Uterus (tissue), 4 donors: ENCODE data around the gene PRB4. TPM values are rescaled to one million over a fixed set of nuclear protein-coding genes. Genes with fewer than 3 reads are reported as not detected.

Experiments used
- DNase-seq, 2 donors: peaks; one replicate each; pipeline ENCODE4 v3.0.0-alpha.2; 2019 to 2020
- H3K27ac ChIP-seq, 2 donors: fragments of 200-600 bp; sonication (generic); 1 replicate in 1 of 2; 2 replicates in 1 of 2; pipeline ENCODE4 v1.5.1; 2016 to 2018
- H3K27me3 ChIP-seq, 2 donors: fragments of 200-600 bp; sonication (generic); one replicate each; pipeline ENCODE4 v1.5.1; 2018 to 2019; ENCODE audit warnings: control low read depth in 1 of 2
- H3K36me3 ChIP-seq, 2 donors: fragments of 200-600 bp; sonication (generic); one replicate each; pipeline ENCODE4 v1.5.1; 2019; ENCODE audit warnings: control low read depth in 1 of 2
- H3K4me1 ChIP-seq, 2 donors: fragments of 200-600 bp; sonication (generic); one replicate each; pipeline ENCODE4 v1.5.1; 2018 to 2019; ENCODE audit warnings: control low read depth in 1 of 2
- H3K4me3 ChIP-seq, 2 donors: fragments of 200-600 bp; sonication (generic); 1 replicate in 1 of 2; 2 replicates in 1 of 2; pipeline ENCODE4 v1.5.1; 2018 to 2019; ENCODE audit warnings: mild to moderate bottlenecking in 1 of 2
- H3K9me3 ChIP-seq, 2 donors: fragments of 200-600 bp; sonication (generic); one replicate each; pipeline ENCODE4 v1.5.1; 2019; ENCODE audit warnings: control low read depth in 1 of 2
- POLR2A ChIP-seq, 2 donors: fragments of 450-650 bp; IDR thresholded peaks; one replicate each; pipeline ENCODE4 v1.6.1; 2016; ENCODE audit warnings: antibody characterized with exemption in 2 of 2, mild to moderate bottlenecking in 1 of 2, moderate library complexity in 1 of 2
- intact Hi-C: fragments of 100-400 bp; cut with DNase I; formaldehyde crosslinking; loops from one replicate; pipeline ENCODE4 v1.15.1; 2023; ENCODE audit warnings: low total_unique reads
- total RNA-seq, 4 donors: library from RNA; depleted of rRNA in 3 of 4; stranded (reverse); fragments of >200 nt in 3 of 4; gene quantifications; one replicate each; pipeline versions ENCODE4 v1.1.0 to v1.2.4, GENCODE V29; 2014 to 2023
- TF ChIP-seq, protein P1 (sequence below), 4 experiments: fragments of 200-600 bp in 2 of 4; fragments of 450-650 bp in 2 of 4; sonication (generic) in 2 of 4; IDR thresholded peaks; one replicate each; pipeline ENCODE4 v1.5.1; 2016 to 2019; ENCODE audit warnings: antibody characterized with exemption in 4 of 4, mild to moderate bottlenecking in 2 of 4, moderate library complexity in 1 of 4
- donor health status: DM: yes; HTN: yes; CAD: no.

Gene PRB4
- total RNA-seq, 4 donors from 2014 or later, result not detected

DNA sequence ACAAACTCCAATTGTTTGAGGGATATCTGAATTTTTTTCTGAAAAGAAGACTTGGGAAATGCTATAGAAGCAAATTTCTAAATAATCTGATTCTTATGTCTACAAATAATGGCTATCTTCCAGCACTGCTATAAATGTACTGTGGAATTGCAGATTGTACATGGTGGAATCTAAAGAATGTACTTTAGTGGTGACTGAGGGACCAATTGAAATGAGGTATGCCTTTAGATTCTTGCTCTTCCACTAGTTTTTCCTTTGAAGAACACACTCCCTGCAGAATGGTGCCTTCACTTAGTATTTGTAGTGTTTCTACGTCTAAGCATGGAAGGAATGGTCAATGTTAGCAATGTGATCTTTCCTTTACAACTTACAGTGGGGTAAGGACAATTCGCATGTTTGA is 11.7 kb upstream of the PRB4 start:
- intact Hi-C loops, result no loop called here
- Histone ChIP-seq H3K4me1 (no peaks in the 10 kb centered on the region), H3K4me3 (no peak overlapping the region), H3K36me3 (no peaks in the 10 kb centered on the region), H3K27ac (no peak overlapping the region), H3K9me3 (no peaks in the 10 kb centered on the region), H3K27me3 (no peaks in the 10 kb centered on the region)
- TF ChIP-seq POLR2A (IDR thresholded peaks at IDR 0.05), result no peak
- TF ChIP-seq, protein P1, sequence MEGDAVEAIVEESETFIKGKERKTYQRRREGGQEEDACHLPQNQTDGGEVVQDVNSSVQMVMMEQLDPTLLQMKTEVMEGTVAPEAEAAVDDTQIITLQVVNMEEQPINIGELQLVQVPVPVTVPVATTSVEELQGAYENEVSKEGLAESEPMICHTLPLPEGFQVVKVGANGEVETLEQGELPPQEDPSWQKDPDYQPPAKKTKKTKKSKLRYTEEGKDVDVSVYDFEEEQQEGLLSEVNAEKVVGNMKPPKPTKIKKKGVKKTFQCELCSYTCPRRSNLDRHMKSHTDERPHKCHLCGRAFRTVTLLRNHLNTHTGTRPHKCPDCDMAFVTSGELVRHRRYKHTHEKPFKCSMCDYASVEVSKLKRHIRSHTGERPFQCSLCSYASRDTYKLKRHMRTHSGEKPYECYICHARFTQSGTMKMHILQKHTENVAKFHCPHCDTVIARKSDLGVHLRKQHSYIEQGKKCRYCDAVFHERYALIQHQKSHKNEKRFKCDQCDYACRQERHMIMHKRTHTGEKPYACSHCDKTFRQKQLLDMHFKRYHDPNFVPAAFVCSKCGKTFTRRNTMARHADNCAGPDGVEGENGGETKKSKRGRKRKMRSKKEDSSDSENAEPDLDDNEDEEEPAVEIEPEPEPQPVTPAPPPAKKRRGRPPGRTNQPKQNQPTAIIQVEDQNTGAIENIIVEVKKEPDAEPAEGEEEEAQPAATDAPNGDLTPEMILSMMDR (IDR thresholded peaks at IDR 0.05), result no peak
- no peak for DNase-seq

DNA sequence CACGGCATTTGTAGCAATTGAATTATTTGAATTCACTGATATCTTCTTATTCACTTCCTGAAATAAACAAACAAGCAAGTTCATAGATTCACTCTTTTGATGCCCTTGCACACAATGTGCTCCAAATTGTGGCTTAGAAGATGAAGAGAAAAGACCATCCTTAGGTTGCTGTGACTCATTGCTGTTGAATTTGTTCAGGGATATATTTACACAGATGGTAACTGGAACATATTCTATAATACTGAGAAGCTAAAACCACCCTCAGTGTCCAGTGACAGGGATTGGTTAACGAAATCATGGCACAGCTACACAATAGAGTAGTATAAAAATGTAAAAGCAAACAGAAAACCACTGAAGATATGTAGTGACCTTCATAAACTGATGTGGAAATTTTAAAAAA is 3.1 kb downstream of the PRB4 start:
- H3K36me3 ChIP-seq, result no peaks in the 10 kb centered on the region
- H3K9me3 ChIP-seq, result no peaks in the 10 kb centered on the region
- intact Hi-C loops, result no loop called here
- TF ChIP-seq POLR2A (IDR thresholded peaks at IDR 0.05), result no peak
- TF ChIP-seq, protein P1 (IDR thresholded peaks at IDR 0.05), result no peak
- no peak for DNase-seq
- H3K27ac ChIP-seq, result no peak overlapping the region
- no peaks in the 10 kb centered on the region for H3K27me3 ChIP-seq
- H3K4me1 ChIP-seq, result no peaks in the 10 kb centered on the region
- H3K4me3 ChIP-seq, result no peak overlapping the region

DNA sequence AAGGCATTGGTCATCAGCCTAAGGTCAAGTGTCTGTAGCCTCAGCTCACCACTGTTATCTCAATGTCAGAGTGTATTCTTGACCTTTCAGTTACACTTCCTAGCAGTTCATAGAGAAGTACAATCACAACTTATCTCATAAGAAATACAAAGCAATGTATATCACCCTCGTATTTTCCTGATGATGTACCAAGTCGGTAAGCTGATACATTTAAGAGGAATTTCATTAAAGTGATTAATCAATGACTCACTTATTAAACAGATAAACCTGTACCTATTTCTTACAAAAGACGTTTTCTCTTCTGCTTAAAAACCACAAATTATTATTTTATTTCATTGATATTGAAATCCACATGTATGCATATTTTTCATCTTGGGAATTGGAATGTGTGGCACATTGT is 36.8 kb downstream of the PRB4 start:
- Histone ChIP-seq H3K36me3 (no peaks in the 10 kb centered on the region), H3K9me3 (peaks cover 0 to 3% of the 10 kb centered on the region in 2 donors), H3K4me1 (no peaks in the 10 kb centered on the region), H3K4me3 (no peak overlapping the region), H3K27me3 (no peaks in the 10 kb centered on the region), H3K27ac (no peak overlapping the region)
- TF ChIP-seq, protein P1 (IDR thresholded peaks at IDR 0.05), result no peak
- no peak for TF ChIP-seq POLR2A (IDR thresholded peaks at IDR 0.05)
- intact Hi-C loops, result no loop called here
- DNase-seq, result no peak

DNA sequence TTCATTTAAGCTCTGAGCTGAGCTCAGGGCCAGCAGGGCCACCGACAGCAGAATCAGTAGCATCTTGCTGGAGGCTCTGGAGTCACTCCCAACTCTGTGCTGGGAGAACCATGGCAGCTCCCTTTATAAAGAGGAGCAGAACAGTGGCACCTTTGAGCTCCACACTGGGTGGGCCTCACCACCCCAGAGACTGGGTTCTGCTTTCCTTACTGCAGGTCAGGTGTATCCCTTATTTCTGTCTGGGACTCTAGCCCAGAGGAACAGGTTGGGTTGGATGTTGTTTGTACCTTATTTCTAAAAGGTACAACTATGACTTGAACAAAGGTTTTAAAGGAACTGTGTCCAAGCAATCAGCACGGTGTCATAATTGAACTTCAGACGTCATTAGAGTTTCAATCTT is 40.6 kb downstream of the PRB4 start, which contains the start of gene PRB3:
Gene PRB3 (minus strand): TSS at position 101 of the 400 bp plus-strand sequence. CDS start 38 bp downstream, at position 63.
- no peaks in the 10 kb centered on the region for H3K9me3 ChIP-seq
- H3K27ac ChIP-seq, result no peak within 1 kb of the TSS
- no peak within 1 kb of the TSS for H3K4me3 ChIP-seq
- H3K36me3 ChIP-seq, result no peaks in the 10 kb centered on the region
- no peak for DNase-seq
- TF ChIP-seq, protein P1 (IDR thresholded peaks at IDR 0.05), result no peak
- no peak for TF ChIP-seq POLR2A (IDR thresholded peaks at IDR 0.05)
- H3K4me1 ChIP-seq, result no peaks in the 10 kb centered on the region
- no peaks in the 10 kb centered on the region for H3K27me3 ChIP-seq
- intact Hi-C loops, result no loop called here

DNA sequence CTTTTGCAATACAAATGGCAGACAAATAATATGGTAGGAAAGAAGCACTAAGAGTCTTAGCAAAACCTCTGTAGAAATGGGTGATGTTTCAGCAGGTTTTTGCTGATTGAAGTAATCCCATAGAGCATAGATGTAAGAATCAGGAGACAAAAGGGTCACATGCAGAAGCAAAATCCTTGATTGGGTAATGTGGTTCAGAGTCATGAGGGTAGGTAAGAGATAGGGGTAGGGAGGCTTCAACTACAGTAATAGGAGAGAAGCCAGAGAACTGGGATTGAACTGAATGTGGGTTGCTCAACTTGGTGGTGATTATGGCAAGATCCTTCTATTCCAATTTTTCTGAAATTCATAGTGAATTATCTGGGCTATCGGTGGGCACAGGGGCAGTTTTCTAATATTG is 45.7 kb downstream of the PRB4 start:
- H3K4me3 ChIP-seq, result no peak overlapping the region
- TF ChIP-seq, protein P1 (IDR thresholded peaks at IDR 0.05), result no peak
- TF ChIP-seq POLR2A (IDR thresholded peaks at IDR 0.05), result no peak
- H3K9me3 ChIP-seq, result no peaks in the 10 kb centered on the region
- H3K27me3 ChIP-seq, result no peaks in the 10 kb centered on the region
- no peak overlapping the region for H3K27ac ChIP-seq
- H3K36me3 ChIP-seq, result no peaks in the 10 kb centered on the region
- intact Hi-C loops, result no loop called here
- no peaks in the 10 kb centered on the region for H3K4me1 ChIP-seq
- DNase-seq, result no peak

Other genes with a start within 250 kb of the PRB4 start
- gene TAS2R46, start 248.1 kb downstream of the PRB4 start, total RNA-seq, result 1 to 10 TPM in 2 of 4 donors, not detected in 2; 5.5 to 8.7 TPM
- gene TAS2R43, start 218.1 kb downstream of the PRB4 start, total RNA-seq, result 10 to 100 TPM in 1 of 4 donors, 1 to 10 TPM in 1, under 1 TPM in 1, not detected in 1; 0.29 to 19.5 (median 7.7) TPM
- 10 to 100 TPM in 2 of 4 donors, 1 to 10 TPM in 1, not detected in 1; 9.4 to 34.9 (median 14.9) TPM for gene TAS2R30, start 175.8 kb downstream of the PRB4 start, total RNA-seq
- 1 to 10 TPM; 3.6 to 7.5 (median 7.1) TPM for gene SMIM10L1, start 139.2 kb downstream of the PRB4 start, total RNA-seq
- not detected for gene TAS2R42, start 123.5 kb downstream of the PRB4 start, total RNA-seq
- gene PRB3, start 40.7 kb downstream of the PRB4 start, total RNA-seq, result not detected
- gene PRB2, start 85.1 kb upstream of the PRB4 start, total RNA-seq, result not detected